CD14-positive monocyte (primary cell): Measurements from ENCODE around the gene SSTR5. TPM values are rescaled to one million over a fixed set of nuclear protein-coding genes. Genes with fewer than 3 reads are reported as not detected.

Experiments
- DNase-seq, 3 donors: peaks; one replicate each; pipeline ENCODE4 v3.0.0-alpha.2; 2011 to 2022
- H2AFZ ChIP-seq: 2 replicates; pipeline ENCODE4 v1.6.0; 2012; ENCODE audit warnings: mild to moderate bottlenecking, low read depth, low read length, inconsistent platforms; ENCODE audit not compliant: insufficient read depth, poor library complexity, severe bottlenecking
- H3K27ac ChIP-seq, 2 donors: 1 replicate in 1 of 2; 2 replicates in 1 of 2; pipeline ENCODE4 v1.5.1; 2012 to 2013; ENCODE audit warnings: low read length in 2 of 2, control low read depth in 1 of 2, inconsistent platforms in 1 of 2, low read depth in 1 of 2, mild to moderate bottlenecking in 1 of 2
- H3K27me3 ChIP-seq, 2 donors: one replicate each; pipeline versions ENCODE4 v1.6.0 to v1.6.1; 2011 to 2013; ENCODE audit warnings: low read length in 2 of 2; ENCODE audit not compliant: control insufficient read depth in 2 of 2, insufficient read depth in 2 of 2
- H3K36me3 ChIP-seq, 2 donors: replicated peaks in 1 of 2; 1 replicate in 1 of 2; 2 replicates in 1 of 2; pipeline versions ENCODE4 v1.5.1 to v1.6.1; 2012 to 2013; ENCODE audit warnings: low read length in 2 of 2, control low read depth in 1 of 2, inconsistent platforms in 1 of 2, mild to moderate bottlenecking in 1 of 2; ENCODE audit not compliant: insufficient read depth in 2 of 2, control insufficient read depth in 1 of 2
- H3K4me1 ChIP-seq, 2 donors: 1 replicate in 1 of 2; 2 replicates in 1 of 2; pipeline versions ENCODE4 v1.5.1 to v1.6.1; 2012 to 2013; ENCODE audit warnings: low read length in 2 of 2, control low read depth in 1 of 2, inconsistent platforms in 1 of 2, mild to moderate bottlenecking in 1 of 2, moderate library complexity in 1 of 2; ENCODE audit not compliant: insufficient read depth in 2 of 2, control insufficient read depth in 1 of 2
- H3K4me2 ChIP-seq: replicated peaks from 2 replicates; pipeline ENCODE3; 2012; ENCODE audit warnings: low read length, moderate library complexity, mild to moderate bottlenecking; ENCODE audit not compliant: poor library complexity, severe bottlenecking; ENCODE audit errors: extremely low read depth
- H3K4me3 ChIP-seq, 3 experiments: fragments of 200-600 bp in 1 of 3; sonication (generic) in 1 of 3; replicated peaks in 1 of 3; 1 replicate in 2 of 3; 2 replicates in 1 of 3; pipeline ENCODE4 v1.5.1; 2011 to 2013; ENCODE audit warnings: low read length in 3 of 3, mild to moderate bottlenecking in 3 of 3, control low read depth in 2 of 3, low read depth in 2 of 3, inconsistent platforms in 1 of 3, moderate library complexity in 1 of 3
- H3K79me2 ChIP-seq: 2 replicates; pipeline ENCODE4 v1.6.0; 2012; ENCODE audit warnings: mild to moderate bottlenecking, control low read depth, inconsistent platforms, low read length, moderate library complexity; ENCODE audit not compliant: insufficient read depth
- H3K9ac ChIP-seq: 2 replicates; pipeline ENCODE4 v1.6.0; 2017; ENCODE audit warnings: low read length, mild to moderate bottlenecking; ENCODE audit not compliant: insufficient read depth, poor library complexity, severe bottlenecking
- H3K9me3 ChIP-seq, 2 donors: replicated peaks in 1 of 2; 1 replicate in 1 of 2; 2 replicates in 1 of 2; pipeline versions ENCODE4 v1.5.1 to v1.6.1; 2012 to 2013; ENCODE audit warnings: low read length in 2 of 2, control low read depth in 1 of 2; ENCODE audit not compliant: control insufficient read depth in 1 of 2, insufficient read depth in 1 of 2
- H4K20me1 ChIP-seq: 2 replicates; pipeline ENCODE4 v1.6.0; 2012; ENCODE audit warnings: mild to moderate bottlenecking, low read length, control low read depth, moderate library complexity; ENCODE audit not compliant: insufficient read depth
- H3K27ac Mint-ChIP-seq, 7 donors: one replicate each; pipeline ENCODE4 v1.8.0; 2020; ENCODE audit warnings: mild to moderate bottlenecking in 7 of 7, mixed read lengths in 7 of 7, moderate library complexity in 6 of 7, inconsistent platforms in 2 of 7
- H3K27me3 Mint-ChIP-seq, 3 donors: one replicate each; pipeline ENCODE4 v1.8.0; 2021 to 2022; ENCODE audit warnings: low read depth in 3 of 3, mild to moderate bottlenecking in 3 of 3, mixed read lengths in 3 of 3, moderate library complexity in 3 of 3, inconsistent platforms in 1 of 3
- H3K36me3 Mint-ChIP-seq, 2 donors: one replicate each; pipeline ENCODE4 v1.8.0; 2020; ENCODE audit warnings: mixed read lengths in 2 of 2, inconsistent platforms in 1 of 2, mild to moderate bottlenecking in 1 of 2
- H3K4me1 Mint-ChIP-seq: one replicate; pipeline ENCODE4 v1.8.0; 2020; ENCODE audit warnings: mild to moderate bottlenecking, mixed read lengths
- H3K4me3 Mint-ChIP-seq, 2 donors: one replicate each; pipeline ENCODE4 v1.8.0; 2020; ENCODE audit warnings: mild to moderate bottlenecking in 2 of 2, mixed read lengths in 2 of 2, moderate library complexity in 1 of 2
- H3K9me3 Mint-ChIP-seq, 7 donors: one replicate each; pipeline ENCODE4 v1.8.0; 2020 to 2022; ENCODE audit warnings: mixed read lengths in 7 of 7, mild to moderate bottlenecking in 6 of 7, moderate library complexity in 6 of 7, inconsistent platforms in 2 of 7
- CTCF ChIP-seq: fragments of 200-600 bp; IDR thresholded peaks from one replicate; pipeline ENCODE4 v1.8.0; 2022; ENCODE audit warnings: antibody characterized with exemption, mild to moderate bottlenecking
- WGBS: methylation state at CpG from one replicate; pipeline ENCODE4 v1.1.5; 2013; ENCODE audit warnings: missing lambda C conversion rate; ENCODE audit not compliant: insufficient coverage; 5-methylcytosine and 5-hydroxymethylcytosine counted together
- intact Hi-C, 2 donors: fragments of 100-400 bp; cut with micrococcal nuclease; formaldehyde crosslinking; loops; one replicate each; pipeline versions ENCODE4 v1.15.0 to v1.15.1; 2023
- polyA plus RNA-seq, 3 donors: library from polyadenylated mRNA; depleted of rRNA in 1 of 3; unstranded in 2 of 3; stranded (reverse) in 1 of 3; fragments of 300-500 nt in 2 of 3; fragments of >200 nt in 1 of 3; fragmentation: Illumina TruSeq in 2 of 3; gene quantifications; 1 replicate in 2 of 3; 2 replicates in 1 of 3; pipeline ENCODE4 v1.2.3, GENCODE V29; 2012 to 2021

SSTR5 gene
- polyA plus RNA-seq, 3 donors = not detected

GRCh38 chr16:1043881-1044451, 28.6 kb upstream of the SSTR5 start:
- H3K4me3 Mint-ChIP-seq = no peak overlapping the region
- Histone ChIP-seq H3K4me3 (no peak overlapping the region), H3K27me3 (no peaks in the 10 kb centered on the region), H3K9me3 (peaks cover 0 to 17% of the 10 kb centered on the region in 2 donors), H2AFZ (no peak overlapping the region), H3K9ac (no peak overlapping the region), H3K79me2 (no peaks in the 10 kb centered on the region), H3K4me1 (no peaks in the 10 kb centered on the region), H3K4me2 (no peak overlapping the region), H3K27ac (no peak overlapping the region), H4K20me1 (no peaks in the 10 kb centered on the region), H3K36me3 (no peaks in the 10 kb centered on the region)
- intact Hi-C loops = no loop called here
- WGBS = 72% methylated on average over 30 of the region's 40 CpGs
- no peak overlapping the region for H3K27ac Mint-ChIP-seq
- H3K9me3 Mint-ChIP-seq = peaks cover 0 to 15% (median 6%) of the 10 kb centered on the region in 7 donors
- no peak for DNase-seq
- no peak for TF ChIP-seq CTCF
- H3K27me3 Mint-ChIP-seq = peaks cover 0 to 10% (median 8%) of the 10 kb centered on the region in 3 donors
- H3K36me3 Mint-ChIP-seq = no peaks in the 10 kb centered on the region
- no peaks in the 10 kb centered on the region for H3K4me1 Mint-ChIP-seq

- peaks cover 0 to 15% (median 6%) of the 10 kb centered on the region in 7 donors for H3K9me3 Mint-ChIP-seq
- H3K36me3 ChIP-seq = no peaks in the 10 kb centered on the region
- no peak overlapping the region for H3K4me3 ChIP-seq
- no peaks in the 10 kb centered on the region for H3K27me3 ChIP-seq
- no peak for TF ChIP-seq CTCF
- H3K9me3 ChIP-seq = peaks cover 0 to 17% of the 10 kb centered on the region in 2 donors
- no peak overlapping the region for H3K27ac ChIP-seq
- H3K4me1 Mint-ChIP-seq = no peaks in the 10 kb centered on the region
- H3K79me2 ChIP-seq = no peaks in the 10 kb centered on the region
- no peaks in the 10 kb centered on the region for H4K20me1 ChIP-seq
- peaks cover 2 to 10% (median 8%) of the 10 kb centered on the region in 3 donors for H3K27me3 Mint-ChIP-seq
- WGBS = 84% methylated on average over 40 of the region's 43 CpGs
- no peak overlapping the region for H2AFZ ChIP-seq
- no peak for DNase-seq
- intact Hi-C loops = no loop called here
- H3K9ac ChIP-seq = no peak overlapping the region
- H3K4me3 Mint-ChIP-seq = no peak overlapping the region
- H3K4me2 ChIP-seq = no peak overlapping the region
- H3K36me3 Mint-ChIP-seq = no peaks in the 10 kb centered on the region
- no peaks in the 10 kb centered on the region for H3K4me1 ChIP-seq
- H3K27ac Mint-ChIP-seq = no peak overlapping the region
These were observed 27.9 kb upstream of the SSTR5 start for GRCh38 chr16:1044460-1045309.
